ENCODE results near the gene CHADL. TPM values are rescaled to one million over a fixed set of nuclear protein-coding genes. Genes with fewer than 3 reads are reported as not detected.
"Not testable (repeated sequence)": the region's sequence is repeated elsewhere in the genome, so short reads cannot be mapped to it uniquely, and the experiment has no call there.

Gene CHADL
- total RNA-seq, 2 donors from 2014 or later = 3.2 to 4.9 TPM

GRCh38 chr22:41263704-41264103, 23.0 kb upstream of the CHADL start:
- no peak overlapping the region for H3K27ac ChIP-seq
- no peaks in the 10 kb centered on the region for H3K27me3 ChIP-seq (replicated peaks; ENCODE audit: insufficient read depth)
- H3K4me3 ChIP-seq = no peak overlapping the region
- no peaks in the 10 kb centered on the region for H3K9me3 ChIP-seq
- peaks cover 74% of the 10 kb centered on the region for H3K36me3 ChIP-seq
- H3K4me1 ChIP-seq (ENCODE audit: control insufficient read depth in 1 of 2, low read depth in 2 of 2) = no peaks in the 10 kb centered on the region
- no peak for DNase-seq (ENCODE audit: low spot score)
- ATAC-seq (ENCODE audit: insufficient number of reproducible peaks, low FRiP score, low read depth) = no peak
- TF ChIP-seq CTCF (IDR thresholded peaks at IDR 0.05) = no peak

- no peaks in the 10 kb centered on the region for H3K4me1 ChIP-seq (ENCODE audit: control insufficient read depth in 1 of 2, low read depth in 2 of 2)
These were observed 21.6 kb upstream of the CHADL start for GRCh38 chr22:41262250-41262765.

GRCh38 chr22:41261541-41262249, 21.0 kb upstream of the CHADL start:
- DNase-seq (ENCODE audit: low spot score) (no peak), ATAC-seq (ENCODE audit: insufficient number of reproducible peaks, low FRiP score, low read depth) (no peak)
- peaks cover 67% of the 10 kb centered on the region for H3K36me3 ChIP-seq
- H3K27ac ChIP-seq = no peak overlapping the region
- H3K4me1 ChIP-seq (ENCODE audit: control insufficient read depth in 1 of 2, low read depth in 2 of 2) = no peaks in the 10 kb centered on the region
- no peaks in the 10 kb centered on the region for H3K9me3 ChIP-seq
- H3K4me3 ChIP-seq = no peak overlapping the region
- TF ChIP-seq CTCF (IDR thresholded peaks at IDR 0.05) = no peak
- H3K27me3 ChIP-seq (replicated peaks; ENCODE audit: insufficient read depth) = no peaks in the 10 kb centered on the region

More at GRCh38 chr22:41262250-41262765, 21.6 kb upstream of the CHADL start:
- Histone ChIP-seq H3K4me3 (no peak overlapping the region), H3K36me3 (peaks cover 68% of the 10 kb centered on the region), H3K27ac (no peak overlapping the region), H3K27me3 (replicated peaks; ENCODE audit: insufficient read depth) (no peaks in the 10 kb centered on the region), H3K9me3 (no peaks in the 10 kb centered on the region)
- TF ChIP-seq CTCF (IDR thresholded peaks at IDR 0.05) = no peak
- no peak for ATAC-seq (ENCODE audit: insufficient number of reproducible peaks, low FRiP score, low read depth)
- no peak for DNase-seq (ENCODE audit: low spot score)

- Histone ChIP-seq H3K4me1 (ENCODE audit: control insufficient read depth in 1 of 2, low read depth in 2 of 2) (no peaks in the 10 kb centered on the region), H3K36me3 (peaks cover 70% of the 10 kb centered on the region), H3K9me3 (no peaks in the 10 kb centered on the region), H3K27ac (no peak overlapping the region), H3K27me3 (replicated peaks; ENCODE audit: insufficient read depth) (no peaks in the 10 kb centered on the region), H3K4me3 (no peak overlapping the region)
- ATAC-seq (ENCODE audit: insufficient number of reproducible peaks, low FRiP score, low read depth) = no peak
- no peak for TF ChIP-seq CTCF (IDR thresholded peaks at IDR 0.05)
- no peak for DNase-seq (ENCODE audit: low spot score)
These were observed 20.1 kb upstream of the CHADL start for GRCh38 chr22:41260871-41261270.

GRCh38 chr22:41259756-41260155, 19.0 kb upstream of the CHADL start:
- not testable (repeated sequence) for H3K27ac ChIP-seq; H3K9me3 ChIP-seq; H3K27me3 ChIP-seq (replicated peaks; ENCODE audit: insufficient read depth); DNase-seq (ENCODE audit: low spot score); ATAC-seq (ENCODE audit: insufficient number of reproducible peaks, low FRiP score, low read depth); H3K4me3 ChIP-seq; H3K4me1 ChIP-seq (ENCODE audit: control insufficient read depth in 1 of 2, low read depth in 2 of 2)
- peaks cover 70% of the 10 kb centered on the region for H3K36me3 ChIP-seq
